Psoas muscle (tissue), 8 donors: ENCODE data around the gene KANTR. TPM values are rescaled to one million over a fixed set of nuclear protein-coding genes. Genes with fewer than 3 reads are reported as not detected.

Source experiments
- ATAC-seq, 4 donors: fragments of 200-7000 bp; cut with Tn5 transposase; one replicate each; pipeline ENCODE4 v1.9.1; 2020; ENCODE audit warnings: moderate library complexity in 3 of 4, mild to moderate bottlenecking in 2 of 4
- DNase-seq, 2 donors: peaks; one replicate each; pipeline ENCODE4 v3.0.0-alpha.2; 2020
- H3K27ac ChIP-seq: fragments of 200-600 bp; one replicate; pipeline ENCODE4 v1.8.0; 2022
- H3K27me3 ChIP-seq, 3 donors: fragments of 200-600 bp in 1 of 3; one replicate each; pipeline versions ENCODE4 v1.6.1 to v1.8.0; 2013 to 2022; ENCODE audit warnings: low read length in 2 of 3, mild to moderate bottlenecking in 2 of 3, moderate library complexity in 1 of 3; ENCODE audit not compliant: insufficient read depth in 3 of 3
- H3K36me3 ChIP-seq, 2 donors: fragments of 200-600 bp in 1 of 2; one replicate each; pipeline versions ENCODE4 v1.6.1 to v1.8.0; 2013 to 2022; ENCODE audit warnings: low read depth in 1 of 2, mild to moderate bottlenecking in 1 of 2, moderate library complexity in 1 of 2; ENCODE audit not compliant: insufficient read depth in 1 of 2
- H3K4me1 ChIP-seq: fragments of 200-600 bp; one replicate; pipeline ENCODE4 v1.8.0; 2022
- H3K4me3 ChIP-seq: fragments of 200-600 bp; one replicate; pipeline ENCODE4 v1.8.0; 2022; ENCODE audit warnings: mild to moderate bottlenecking
- H3K9me3 ChIP-seq: fragments of 200-600 bp; one replicate; pipeline ENCODE4 v1.8.0; 2022
- CTCF ChIP-seq: fragments of 200-600 bp; IDR thresholded peaks from one replicate; pipeline ENCODE4 v1.8.0; 2022; ENCODE audit warnings: antibody characterized with exemption
- WGBS, 3 donors: extraction: QIAGEN DNeasy Blood & Tissue Kit; methylation state at CpG; one replicate each; pipeline versions ENCODE4 v1.1.6 to v1.1.7; 2013; 5-methylcytosine and 5-hydroxymethylcytosine counted together
- intact Hi-C, 2 donors: fragments of 100-400 bp; cut with DNase I; formaldehyde crosslinking; loops; one replicate each; pipeline versions ENCODE4 v1.11.0 to v1.14.2; 2022
- polyA plus RNA-seq, 3 donors: library from polyadenylated mRNA; stranded (reverse); fragments of 200-250 nt; gene quantifications; one replicate each; pipeline ENCODE4 v1.2.3, GENCODE V29; 2013
- total RNA-seq, 4 donors: library from RNA; stranded (reverse); fragmentation: NEBNext Ultra II Directional in 2 of 4; extraction: Animal tissue kit (Norgen Biotek cat#: 25700) in 2 of 4; gene quantifications; one replicate each; pipeline versions ENCODE4 v1.2.1 to v1.2.4, GENCODE V29; 2021 to 2023
- donor health status: healthy with polysubstance abuse.
- donor health status: DM: no; HTN: no; CAD: no; lungs with moderate emphysema.
- donor health status: Bipolar disorder and iron deficiency.
- donor health status: healthy.
- donor health status: DM: yes; HTN: yes; CAD: no.
- donor health status: DM: no; HTN: no; CAD: no.
- donor health status: DM: no; HTN: no; CAD: no.
- donor health status: DM: yes; HTN: yes; CAD: no.

KANTR gene
- total and polyA plus RNA-seq, 7 donors, result 0.89 to 8.2 (median 3.7) TPM

DNA sequence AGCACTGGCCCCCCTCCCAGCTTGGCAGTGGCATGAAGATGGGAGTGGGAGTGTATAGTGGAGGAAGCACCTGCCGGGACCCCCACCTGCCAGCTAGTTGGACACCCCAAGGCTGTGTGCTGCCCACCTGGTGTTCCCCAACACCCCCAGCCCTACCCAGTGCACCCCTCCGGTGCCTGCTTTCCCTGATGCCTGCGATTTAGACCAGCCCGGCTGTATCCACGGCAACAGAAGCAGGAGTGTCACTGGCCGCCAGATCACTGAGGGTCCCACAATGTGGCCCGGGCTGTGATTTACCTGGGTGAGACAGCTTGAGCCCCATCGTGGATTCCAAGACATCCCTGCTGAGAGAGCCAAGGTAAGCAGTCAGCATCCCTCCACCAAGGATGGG is 44.8 kb upstream of the KANTR start:
- DNase-seq, result no peak
- Histone ChIP-seq H3K9me3 (no peaks in the 10 kb centered on the region), H3K4me3 (peak overlapping the region; percentile 22), H3K27ac (no peak overlapping the region), H3K36me3 (no peaks in the 10 kb centered on the region), H3K4me1 (no peaks in the 10 kb centered on the region), H3K27me3 (peaks cover 0 to 58% (median 0%) of the 10 kb centered on the region in 3 donors)
- WGBS, 3 donors, result 0 to 31% (median 6%) methylated on average over 4 to 8 of the region's 8 CpGs
- ATAC-seq, result no peak
- intact Hi-C loops, result no loop called here
- TF ChIP-seq CTCF, result no peak

DNA sequence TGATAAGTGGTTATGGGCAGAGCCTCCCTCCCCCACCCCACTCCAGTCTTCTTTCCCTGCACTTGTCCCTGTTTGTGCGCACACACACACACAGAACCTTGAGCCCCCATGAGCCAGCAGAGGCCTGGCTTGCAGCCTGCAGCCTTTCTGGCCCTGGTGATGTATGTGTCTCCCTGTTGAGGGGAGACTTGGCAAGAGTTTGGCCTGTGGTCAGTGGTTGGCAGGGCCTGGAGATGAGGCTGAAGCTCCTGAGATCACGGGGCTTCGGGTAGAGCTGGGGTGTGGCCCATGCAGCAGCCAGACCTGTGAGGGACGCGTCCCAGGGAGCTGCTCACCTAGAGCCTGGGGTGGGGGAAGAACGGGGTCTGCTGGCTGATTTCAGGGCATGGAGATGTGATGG is 43.1 kb upstream of the KANTR start:
- intact Hi-C loops, result no loop called here
- ATAC-seq (no peak), DNase-seq (no peak)
- H3K9me3 ChIP-seq, result no peaks in the 10 kb centered on the region
- H3K4me3 ChIP-seq, result no peak overlapping the region
- H3K36me3 ChIP-seq, result no peaks in the 10 kb centered on the region
- 72 to 83% (median 74%) methylated on average over 5 to 6 of the region's 6 CpGs for WGBS, 3 donors
- no peaks in the 10 kb centered on the region for H3K4me1 ChIP-seq
- no peak overlapping the region for H3K27ac ChIP-seq
- no peak for TF ChIP-seq CTCF
- H3K27me3 ChIP-seq, result peaks cover 0 to 54% (median 0%) of the 10 kb centered on the region in 3 donors

DNA sequence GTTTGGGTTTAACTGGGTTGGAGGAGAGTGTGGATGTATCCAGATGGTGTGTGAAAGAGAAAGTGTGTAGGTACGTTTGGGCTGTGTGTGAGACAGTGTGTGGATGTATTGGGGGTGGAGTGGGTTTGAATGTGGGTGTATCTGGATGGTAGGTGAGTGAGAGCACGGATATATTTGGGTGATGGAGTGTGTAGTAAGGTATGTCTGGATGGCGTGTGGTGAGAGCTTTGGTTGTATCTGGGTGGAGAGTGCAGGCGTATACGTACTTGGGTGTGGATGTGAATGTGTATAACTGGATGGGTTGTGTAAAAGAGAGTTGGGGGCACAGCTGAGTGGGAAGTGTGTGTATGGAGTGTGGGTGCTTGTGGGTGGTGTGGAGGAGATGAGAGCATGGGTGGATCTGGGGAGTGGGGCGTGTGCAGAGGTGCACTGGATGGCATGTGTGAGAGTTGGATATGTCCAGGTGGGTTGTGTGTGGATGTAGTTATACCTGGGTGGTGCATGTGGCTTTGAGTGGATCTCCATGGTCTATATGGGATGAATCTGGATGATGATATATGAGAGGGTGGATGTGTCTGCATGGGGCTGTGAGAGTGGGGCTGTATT is 38.6 kb upstream of the KANTR start:
- no peaks in the 10 kb centered on the region for H3K36me3 ChIP-seq
- no peak overlapping the region for H3K4me3 ChIP-seq
- no peak overlapping the region for H3K27ac ChIP-seq
- intact Hi-C loops, result no loop called here
- no peak for TF ChIP-seq CTCF
- H3K27me3 ChIP-seq, result peaks cover 0 to 49% (median 0%) of the 10 kb centered on the region in 3 donors
- H3K9me3 ChIP-seq, result no peaks in the 10 kb centered on the region
- WGBS, 3 donors, result 65 to 95% (median 89%) methylated on average over 6 of the region's 6 CpGs
- H3K4me1 ChIP-seq, result no peaks in the 10 kb centered on the region
- DNase-seq (no peak), ATAC-seq (no peak)

DNA sequence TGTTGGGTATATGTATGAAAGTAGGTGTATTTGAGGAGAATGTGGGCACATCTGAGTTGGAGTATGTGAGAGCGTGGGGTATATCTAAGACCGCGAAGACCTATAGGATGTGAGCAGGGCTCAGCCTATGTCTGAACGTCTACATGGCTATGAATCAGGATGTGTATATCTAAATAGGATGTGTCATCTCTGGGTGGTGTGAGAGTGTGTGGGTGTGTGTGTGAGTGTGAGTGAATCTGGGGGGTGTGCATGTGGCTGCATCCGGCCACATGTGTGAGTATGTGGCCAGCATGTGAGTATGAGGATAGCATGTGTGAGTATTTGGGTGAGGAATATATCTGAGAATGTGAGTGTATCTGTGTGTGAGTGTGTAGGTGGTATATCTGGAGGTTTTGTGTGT is 37.6 kb upstream of the KANTR start:
- Histone ChIP-seq H3K27ac (no peak overlapping the region), H3K4me3 (no peak overlapping the region), H3K36me3 (no peaks in the 10 kb centered on the region), H3K9me3 (no peaks in the 10 kb centered on the region), H3K27me3 (peaks cover 0 to 40% (median 0%) of the 10 kb centered on the region in 3 donors), H3K4me1 (no peaks in the 10 kb centered on the region)
- 88 to 92% (median 89%) methylated on average over 5 of the region's 5 CpGs for WGBS, 3 donors
- no peak for TF ChIP-seq CTCF
- ATAC-seq (no peak), DNase-seq (no peak)
- intact Hi-C loops, result no loop called here

- Histone ChIP-seq H3K27me3 (peaks cover 0 to 48% (median 0%) of the 10 kb centered on the region in 3 donors), H3K4me3 (no peak overlapping the region), H3K4me1 (no peaks in the 10 kb centered on the region), H3K9me3 (no peaks in the 10 kb centered on the region), H3K27ac (no peak overlapping the region), H3K36me3 (no peaks in the 10 kb centered on the region)
- no peak for DNase-seq
- 72 to 96% (median 88%) methylated on average over 1 of the region's 1 CpG for WGBS, 3 donors
- TF ChIP-seq CTCF, result no peak
- no peak for ATAC-seq
- intact Hi-C loops, result no loop called here
Measured at GRCh38 chrX:53065104-53065503, 28.8 kb upstream of the KANTR start.
